Measurements from ENCODE around the gene PAGE5.

The PAGE5 gene

GRCh38 chrX:55220119-55220794, at the start of gene PAGE5:
PAGE5 (plus strand) TSS chrX:55220346; CDS start chrX:55221383, 1,037 bp downstream.
- no peak for DNase-seq

GRCh38 chrX:55187281-55187680, 32.9 kb upstream of the PAGE5 start:
- DNase-seq = no peak

GRCh38 chrX:55196688-55197087, 23.5 kb upstream of the PAGE5 start:
- DNase-seq = no peak

GRCh38 chrX:55201930-55202579, 18.1 kb upstream of the PAGE5 start:
- DNase-seq = no peak

GRCh38 chrX:55206162-55206941, 13.8 kb upstream of the PAGE5 start:
- no peak for DNase-seq

- no peak for DNase-seq
These were observed 9.0 kb upstream of the PAGE5 start for GRCh38 chrX:55210931-55211677.

- no peak for DNase-seq
These were observed 6.8 kb upstream of the PAGE5 start for GRCh38 chrX:55213381-55213780.

GRCh38 chrX:55240788-55241340, 20.7 kb downstream of the PAGE5 start:
- DNase-seq = no peak

- no peak for DNase-seq
These were observed 33.4 kb downstream of the PAGE5 start for GRCh38 chrX:55253528-55253927.

- DNase-seq = no peak
These were observed 40.7 kb downstream of the PAGE5 start for GRCh38 chrX:55260806-55261205.

GRCh38 chrX:55264816-55265215, 44.7 kb downstream of the PAGE5 start, which contains the start of gene PAGE3:
PAGE3 (minus strand) TSS chrX:55264916; CDS start chrX:55263903, 1,013 bp downstream.
- DNase-seq = no peak
